HuH-7 (cell line): Measurements from ENCODE around the gene IQCB1.
"Not testable (repeated sequence)": the region's sequence is repeated elsewhere in the genome, so short reads cannot be mapped to it uniquely, and the experiment has no call there.

Experiments
- DNase-seq: peaks from one replicate; pipeline ENCODE4 v3.0.0; 2011; ENCODE audit warnings: low spot score

IQCB1 gene

GRCh38 chr3:121748680-121749275 is 86.1 kb downstream of the IQCB1 start:
- no peak for DNase-seq

DNA sequence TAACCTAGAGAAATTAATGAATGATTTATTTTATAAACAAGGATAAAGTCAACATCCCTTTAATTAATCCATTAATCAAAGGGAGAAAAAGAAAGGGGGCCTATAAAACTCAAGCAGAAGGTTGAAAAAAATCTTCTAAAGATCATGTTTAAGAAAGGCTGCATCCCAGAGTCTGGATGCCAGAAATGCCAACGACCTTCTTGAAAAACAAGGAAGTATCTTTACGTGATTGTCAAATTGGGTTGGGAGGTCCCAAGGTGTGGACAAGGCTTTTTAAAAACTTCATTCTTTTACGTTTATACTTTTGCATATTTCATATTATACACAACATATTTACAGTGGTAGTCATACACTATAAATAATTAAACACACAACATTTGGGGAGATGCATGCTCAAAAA is 86.9 kb downstream of the IQCB1 start:
- no peak for DNase-seq

GRCh38 chr3:121743106-121743505 is 91.8 kb downstream of the IQCB1 start:
- not testable (repeated sequence) for DNase-seq

DNA sequence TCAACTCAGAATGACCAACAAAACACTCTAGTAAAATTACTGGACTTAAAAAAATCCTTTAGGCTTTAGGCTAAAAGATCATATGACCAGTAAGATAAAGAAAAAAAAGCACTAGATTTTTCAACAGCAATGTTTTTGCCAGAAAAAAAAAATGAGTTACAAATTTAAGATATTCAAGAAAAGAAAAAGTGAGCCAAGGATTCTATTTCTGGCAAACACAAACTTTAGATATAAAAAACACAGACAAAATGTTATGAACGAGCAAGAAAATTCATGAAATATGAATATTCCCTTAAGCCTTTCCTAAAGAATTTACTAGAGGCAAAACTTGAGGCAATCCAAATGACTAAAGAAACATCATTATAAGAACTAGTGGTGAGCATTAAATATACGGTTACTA is 94.0 kb downstream of the IQCB1 start:
- DNase-seq, result no peak

DNA sequence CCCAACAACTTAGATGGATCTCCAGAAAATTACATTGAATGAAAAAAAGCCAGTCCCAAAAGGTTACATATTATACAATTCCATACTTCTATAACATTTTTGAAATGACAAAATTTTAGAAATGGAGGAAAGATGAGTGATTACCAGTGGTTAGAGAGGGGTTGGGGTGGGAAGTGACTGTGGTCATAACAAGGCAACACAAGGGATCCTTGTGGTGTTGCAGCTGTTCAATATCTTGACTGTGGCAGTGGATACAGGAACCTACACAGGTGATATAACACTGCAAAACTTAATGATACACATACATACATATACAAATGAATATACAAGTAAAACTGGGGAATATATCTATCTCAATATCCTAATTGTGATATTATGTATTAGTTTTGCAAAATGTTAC is 95.0 kb downstream of the IQCB1 start:
- no peak for DNase-seq

DNA sequence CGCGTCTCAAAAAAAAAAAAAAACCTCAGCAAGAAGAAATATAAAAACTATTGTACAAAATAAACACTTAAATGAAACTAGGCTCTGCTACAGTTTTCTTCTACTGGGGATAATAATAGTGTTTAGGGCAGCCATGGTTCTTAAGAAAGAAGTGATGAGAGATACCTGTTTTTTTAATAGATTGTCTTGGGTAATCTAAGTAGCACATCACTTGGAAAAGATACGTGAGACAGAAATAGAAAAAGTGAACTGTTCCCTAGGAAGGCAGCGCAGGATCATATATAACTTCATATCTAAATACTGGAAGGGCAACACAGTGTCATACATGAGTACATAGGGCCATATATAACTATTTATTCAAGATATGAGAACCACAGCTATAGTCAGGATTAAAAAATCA is 97.2 kb downstream of the IQCB1 start:
- no peak for DNase-seq

DNA sequence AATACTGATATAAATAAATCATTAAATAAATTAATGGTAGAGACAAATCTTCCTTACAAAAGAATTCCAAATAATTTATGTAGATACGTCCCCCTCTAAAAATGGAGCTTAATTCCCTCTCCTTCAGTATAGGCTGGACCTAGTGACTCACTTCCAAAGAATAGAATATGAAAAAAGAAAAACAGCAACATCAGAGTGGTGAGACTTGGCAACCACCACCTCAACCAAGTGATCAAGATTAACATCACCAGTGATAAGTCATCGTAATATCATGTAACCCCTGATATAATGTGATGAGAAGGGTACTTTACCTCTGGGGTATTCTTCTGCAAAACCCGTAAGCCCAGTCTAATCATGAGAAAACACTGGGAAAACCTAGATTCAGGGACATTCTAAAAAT is 98.7 kb downstream of the IQCB1 start:
- DNase-seq, result no peak

- no peak for DNase-seq
Measured at GRCh38 chr3:121735047-121735696, 99.7 kb downstream of the IQCB1 start.

- no peak for DNase-seq
Measured at GRCh38 chr3:121730940-121731687, 103.7 kb downstream of the IQCB1 start.

DNA sequence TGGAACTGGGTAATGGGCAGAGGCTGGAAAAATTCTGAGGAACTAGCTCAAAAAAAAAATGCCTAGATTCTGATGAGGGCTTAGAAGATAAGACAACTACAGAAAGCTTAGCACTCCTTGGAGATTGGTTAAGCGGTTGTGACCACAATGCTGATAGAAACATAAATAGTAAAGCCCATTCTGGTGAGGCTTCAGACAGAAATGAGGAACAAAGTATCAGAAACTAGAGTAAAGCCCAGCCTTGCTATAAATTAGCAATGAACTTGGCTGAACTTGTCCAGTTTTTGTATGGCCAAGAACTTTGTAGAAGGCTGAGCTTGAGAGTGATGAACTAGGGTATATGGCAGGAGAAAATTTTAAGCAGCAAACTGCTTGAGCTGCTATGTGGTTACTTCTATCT is 110.7 kb downstream of the IQCB1 start:
- no peak for DNase-seq

- DNase-seq, result no peak
Measured at GRCh38 chr3:121723485-121723884, 111.4 kb downstream of the IQCB1 start.

DNA sequence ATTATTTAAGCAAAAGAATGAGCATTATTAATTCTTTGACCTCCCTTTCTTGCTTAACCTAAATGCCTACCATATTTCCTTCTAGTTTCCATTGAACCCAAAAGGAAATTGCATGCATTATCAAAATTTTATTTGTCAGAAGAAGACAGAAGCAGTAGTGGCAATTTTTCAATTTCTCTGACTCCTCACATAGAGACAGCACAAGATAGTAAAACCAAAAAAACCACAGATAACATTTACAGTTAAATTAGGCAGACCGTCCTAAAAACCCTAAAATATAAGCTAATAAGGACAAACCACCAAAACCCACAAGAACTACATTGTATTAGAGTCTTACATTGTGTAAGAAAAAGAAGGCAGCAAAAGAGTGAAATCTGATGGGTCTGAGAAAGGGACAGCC is 112.4 kb downstream of the IQCB1 start:
- no peak for DNase-seq

- DNase-seq, result no peak
Measured at GRCh38 chr3:121720163-121720562, 114.7 kb downstream of the IQCB1 start.
